Colonic mucosa (tissue), 4 donors: ENCODE measurements around the gene SH2D3C. TPM values are rescaled to one million over a fixed set of nuclear protein-coding genes. Genes with fewer than 3 reads are reported as not detected.

Experiments used
- DNase-seq: peaks from one replicate; pipeline ENCODE4 v3.0.0-alpha.2; 2020
- H3K27ac ChIP-seq: fragments of 200-600 bp; one replicate; pipeline ENCODE4 v1.8.0; 2021
- H3K27me3 ChIP-seq: fragments of 200-600 bp; one replicate; pipeline ENCODE4 v1.8.0; 2021
- H3K36me3 ChIP-seq: fragments of 200-600 bp; one replicate; pipeline ENCODE4 v1.8.0; 2021
- H3K4me1 ChIP-seq: fragments of 200-600 bp; one replicate; pipeline ENCODE4 v1.8.0; 2021; ENCODE audit warnings: mild to moderate bottlenecking
- H3K4me3 ChIP-seq: fragments of 200-600 bp; one replicate; pipeline ENCODE4 v1.8.0; 2021
- H3K9ac ChIP-seq, 2 donors: one replicate each; pipeline ENCODE4 v1.7.0; 2013; ENCODE audit warnings: control low read depth in 2 of 2, low read depth in 2 of 2, low read length in 2 of 2
- H3K9me3 ChIP-seq: fragments of 200-600 bp; one replicate; pipeline ENCODE4 v1.8.0; 2021
- CTCF ChIP-seq: fragments of 200-600 bp; IDR thresholded peaks from one replicate; pipeline ENCODE4 v1.8.0; 2022; ENCODE audit warnings: antibody characterized with exemption, mild to moderate bottlenecking
- intact Hi-C: fragments of 100-400 bp; cut with DNase I; formaldehyde crosslinking; loops from one replicate; pipeline ENCODE4 v1.14.1; 2022
- total RNA-seq, 2 donors: library from RNA; stranded (reverse); fragmentation: NEBNext Ultra II Directional in 1 of 2; extraction: Animal tissue kit (Norgen Biotek cat#: 25700) in 1 of 2; gene quantifications; one replicate each; pipeline ENCODE4 v1.2.1, GENCODE V29; 2021
- donor health status: healthy.
- donor health status: DM: no; HTN: no; CAD: no.
- donor health status: DM: no; HTN: no; CAD: no.

The SH2D3C gene
- total RNA-seq, 2 donors from 2014 or later, result 3.5 TPM

- no peak for DNase-seq
- no peaks in the 10 kb centered on the region for H3K27me3 ChIP-seq
- H3K9ac ChIP-seq, result no peak overlapping the region
- H3K9me3 ChIP-seq, result no peaks in the 10 kb centered on the region
- intact Hi-C loops, result no loop called here
- no peaks in the 10 kb centered on the region for H3K36me3 ChIP-seq
- H3K4me3 ChIP-seq, result no peak overlapping the region
- no peak for TF ChIP-seq CTCF
- no peaks in the 10 kb centered on the region for H3K4me1 ChIP-seq
- H3K27ac ChIP-seq, result no peak overlapping the region
These were observed 39.5 kb upstream of the SH2D3C start for GRCh38 chr9:127817881-127818434.

- no peak for DNase-seq
- Histone ChIP-seq H3K4me3 (no peak overlapping the region), H3K36me3 (no peaks in the 10 kb centered on the region), H3K27me3 (no peaks in the 10 kb centered on the region), H3K27ac (no peak overlapping the region), H3K9ac (no peak overlapping the region), H3K9me3 (no peaks in the 10 kb centered on the region), H3K4me1 (no peaks in the 10 kb centered on the region)
- intact Hi-C loops, result no loop called here
- no peak for TF ChIP-seq CTCF
These were observed 38.3 kb upstream of the SH2D3C start for GRCh38 chr9:127816728-127817127.

- no peaks in the 10 kb centered on the region for H3K36me3 ChIP-seq
- intact Hi-C loops, result no loop called here
- H3K9me3 ChIP-seq, result no peaks in the 10 kb centered on the region
- H3K4me1 ChIP-seq, result no peaks in the 10 kb centered on the region
- no peak overlapping the region for H3K9ac ChIP-seq
- H3K27ac ChIP-seq, result no peak overlapping the region
- H3K4me3 ChIP-seq, result no peak overlapping the region
- TF ChIP-seq CTCF, result no peak
- H3K27me3 ChIP-seq, result no peaks in the 10 kb centered on the region
- DNase-seq, result no peak
These were observed 37.9 kb upstream of the SH2D3C start for GRCh38 chr9:127816362-127816725.

GRCh38 chr9:127815512-127816361, 37.3 kb upstream of the SH2D3C start:
- Histone ChIP-seq H3K4me1 (no peaks in the 10 kb centered on the region), H3K4me3 (no peak overlapping the region), H3K27me3 (no peaks in the 10 kb centered on the region), H3K9me3 (no peaks in the 10 kb centered on the region), H3K9ac (no peak overlapping the region), H3K36me3 (no peaks in the 10 kb centered on the region), H3K27ac (no peak overlapping the region)
- no peak for DNase-seq
- intact Hi-C loops, result no loop called here
- TF ChIP-seq CTCF, result no peak

GRCh38 chr9:127814619-127815511, 36.4 kb upstream of the SH2D3C start:
- no peak for DNase-seq
- intact Hi-C loops, result no loop called here
- no peaks in the 10 kb centered on the region for H3K27me3 ChIP-seq
- no peaks in the 10 kb centered on the region for H3K9me3 ChIP-seq
- no peak for TF ChIP-seq CTCF
- H3K4me3 ChIP-seq, result no peak overlapping the region
- no peak overlapping the region for H3K9ac ChIP-seq
- H3K27ac ChIP-seq, result no peak overlapping the region
- H3K36me3 ChIP-seq, result no peaks in the 10 kb centered on the region
- no peaks in the 10 kb centered on the region for H3K4me1 ChIP-seq
